Endothelial cell of umbilical vein (primary cell): ENCODE data around the gene BLACAT1. TPM values are rescaled to one million over a fixed set of nuclear protein-coding genes. Genes with fewer than 3 reads are reported as not detected.

Experiments used
- BruUV-seq: library from RNA; stranded (reverse); fragments of 400-500 nt; replicated peaks from 2 replicates; lab custom pipeline; 2021; lab: Mats Ljungman, UMichigan
- CTCF ChIA-PET: fragments of 300-600, 350-600 bp; sonication (Branson Sonifier 250); formaldehyde crosslinking; loops from one replicate; lab custom pipeline; 2021; ENCODE audit warnings: antibody characterized with exemption, inconsistent platforms; lab: Charles Lee
- POLR2A ChIA-PET: fragments of 300-600, 350-600 bp; sonication (Branson Sonifier 250); formaldehyde crosslinking; loops from one replicate; lab custom pipeline; 2021; ENCODE audit warnings: antibody characterized with exemption, inconsistent platforms; lab: Charles Lee
- DNase-seq: peaks from one replicate; pipeline ENCODE4 v3.0.0-alpha.2; 2011; ENCODE audit warnings: low read depth, low spot score
- FAIRE-seq: peaks from 2 replicates; lab custom pipeline; 2011; peaks lifted over from hg19 to GRCh38; lab: Jason Lieb, UNC
- H2AFZ ChIP-seq: 2 replicates; pipeline ENCODE4 v1.6.0; 2012; ENCODE audit warnings: low read depth, low read length, control low read depth, inconsistent platforms
- H3K27ac ChIP-seq: 2 replicates; pipeline ENCODE4 v1.5.1; 2011; ENCODE audit warnings: low read depth, mild to moderate bottlenecking, control low read depth, low read length, moderate library complexity; ENCODE audit not compliant: insufficient read depth
- H3K27me3 ChIP-seq, 2 experiments: 2 replicates each; pipeline versions ENCODE4 v1.6.0 to v1.6.1; 2011; ENCODE audit warnings: low read length in 2 of 2, mixed read lengths in 1 of 2; ENCODE audit not compliant: control insufficient read depth in 2 of 2, insufficient read depth in 2 of 2
- H3K36me3 ChIP-seq, 2 experiments: 2 replicates in 1 of 2; 3 replicates in 1 of 2; pipeline ENCODE4 v1.5.1; 2011; ENCODE audit warnings: low read length in 2 of 2, mild to moderate bottlenecking in 1 of 2, moderate library complexity in 1 of 2; ENCODE audit not compliant: control insufficient read depth in 2 of 2, insufficient read depth in 2 of 2; ENCODE audit errors: extremely low read depth in 1 of 2
- H3K4me1 ChIP-seq: 3 replicates; pipeline ENCODE4 v1.5.1; 2011; ENCODE audit warnings: mild to moderate bottlenecking, low read length; ENCODE audit not compliant: control insufficient read depth, insufficient read depth; ENCODE audit errors: extremely low read depth
- H3K4me2 ChIP-seq: 2 replicates; pipeline ENCODE4 v1.6.1; 2011; ENCODE audit warnings: low read length, control low read depth, mixed read lengths; ENCODE audit not compliant: insufficient read depth
- H3K4me3 ChIP-seq, 3 experiments: fragments of 200-600 bp in 1 of 3; sonication (generic), shearing (Covaris generic) in 1 of 3; replicated peaks in 1 of 3; 2 replicates each; pipeline ENCODE4 v1.5.1; 2011 to 2016; ENCODE audit warnings: control low read depth in 3 of 3, low read length in 3 of 3, mild to moderate bottlenecking in 2 of 3, inconsistent platforms in 1 of 3, low read depth in 1 of 3, moderate library complexity in 1 of 3; ENCODE audit not compliant: insufficient read depth in 1 of 3
- H3K79me2 ChIP-seq: 2 replicates; pipeline ENCODE4 v1.6.0; 2012; ENCODE audit warnings: low read length, inconsistent platforms; ENCODE audit not compliant: control insufficient read depth, insufficient read depth
- H3K9ac ChIP-seq: replicated peaks from 2 replicates; pipeline ENCODE3; 2011; ENCODE audit warnings: low read length, control low read depth; ENCODE audit not compliant: insufficient read depth; ENCODE audit errors: extremely low read depth
- H3K9me1 ChIP-seq: replicated peaks from 3 replicates; pipeline ENCODE4 v1.6.0; 2011; ENCODE audit warnings: mild to moderate bottlenecking, low read length; ENCODE audit not compliant: control insufficient read depth, insufficient read depth; ENCODE audit errors: extremely low read depth
- H3K9me3 ChIP-seq: replicated peaks from 2 replicates; pipeline ENCODE4 v1.5.1; 2012; ENCODE audit warnings: low read length, inconsistent platforms; ENCODE audit not compliant: control insufficient read depth, insufficient read depth
- H4K20me1 ChIP-seq: replicated peaks from 2 replicates; pipeline ENCODE3; 2011; ENCODE audit warnings: mild to moderate bottlenecking, low read length; ENCODE audit not compliant: control insufficient read depth, insufficient read depth; ENCODE audit errors: extremely low read depth
- EZH2 ChIP-seq: IDR thresholded peaks from 2 replicates; pipeline ENCODE4 v1.6.1; 2012; ENCODE audit warnings: borderline replicate concordance, low read depth, mild to moderate bottlenecking, moderate library complexity, low read length, inconsistent platforms; ENCODE audit not compliant: severe bottlenecking
- FOS ChIP-seq: IDR thresholded peaks from 2 replicates; pipeline ENCODE4 v1.6.1; 2011; ENCODE audit warnings: mild to moderate bottlenecking, low read length, moderate library complexity, borderline replicate concordance; ENCODE audit not compliant: insufficient read depth
- GATA2 ChIP-seq: IDR thresholded peaks from 2 replicates; pipeline ENCODE4 v1.7.0; 2011; ENCODE audit warnings: low read depth, mild to moderate bottlenecking, moderate library complexity, mixed read lengths, low read length; ENCODE audit not compliant: insufficient read length, insufficient read depth
- JUN ChIP-seq: IDR thresholded peaks from 2 replicates; pipeline ENCODE4 v1.6.1; 2011; ENCODE audit warnings: borderline replicate concordance, low read depth; ENCODE audit not compliant: insufficient read length, insufficient read depth
- POLR2A ChIP-seq: IDR thresholded peaks from 2 replicates; pipeline ENCODE4 v1.6.1; 2012; ENCODE audit warnings: low read depth, mild to moderate bottlenecking, control low read depth, low read length
- POLR2AphosphoS5 ChIP-seq: IDR thresholded peaks from 2 replicates; pipeline ENCODE4 v1.6.1; 2012; ENCODE audit warnings: low read depth, mild to moderate bottlenecking, control low read depth, low read length, moderate library complexity; ENCODE audit not compliant: insufficient read depth
- dilution Hi-C: fragments of 300-500 bp; cut with MboI; formaldehyde crosslinking; loops from one replicate; pipeline ENCODE4 v1.15.0; 2019; ENCODE audit warnings: low sequenced_read_pairs; ENCODE audit not compliant: extremely low pct_ligation_motif_present
- intact Hi-C: fragments of 100-400 bp; cut with micrococcal nuclease; formaldehyde crosslinking; loops from one replicate; pipeline ENCODE4 v1.10.0; 2022
- polyA plus RNA-seq, 4 experiments: library from polyadenylated mRNA; depleted of rRNA in 3 of 4; stranded (reverse) in 3 of 4; unstranded in 1 of 4; fragments of >200 nt; gene quantifications; 2 replicates each; pipeline versions ENCODE4 v1.2.1 to v1.2.3, GENCODE V29; 2011 to 2012; ENCODE audit warnings: missing spikeins in 1 of 4
- total RNA-seq: library from RNA; stranded (reverse); gene quantifications from 2 replicates; pipeline ENCODE4 v1.2.3, GENCODE V29; 2021

The BLACAT1 gene
- total and polyA plus RNA-seq, 2 donors (not counting 3 experiments of a cell fraction or from before 2014, with no cell fraction given), result not detected

GRCh38 chr1:205456868-205457745 lies 1.3 kb upstream of the BLACAT1 start:
- H3K4me2 ChIP-seq, result no peak overlapping the region

GRCh38 chr1:205456383-205456867 lies 580 bp upstream of the BLACAT1 start:
- H2AFZ ChIP-seq, result no peak overlapping the region

More at GRCh38 chr1:205456868-205457745, 1.3 kb upstream of the BLACAT1 start:
- Histone ChIP-seq H3K9me3 (no peaks in the 10 kb centered on the region), H3K4me1 (no peaks in the 10 kb centered on the region), H4K20me1 (no peaks in the 10 kb centered on the region), H3K9ac (no peak overlapping the region), H3K79me2 (no peaks in the 10 kb centered on the region), H3K27ac (no peak overlapping the region), H3K36me3 (no peaks in the 10 kb centered on the region), H3K27me3 (peaks cover 50 to 53% of the 10 kb centered on the region in 2 experiments), H2AFZ (no peak overlapping the region), H3K9me1 (no peaks in the 10 kb centered on the region), H3K4me3 (no peak overlapping the region)
- DNase-seq, result no peak
- dilution Hi-C loops (no loop called here), intact Hi-C loops (no loop called here)
- TF ChIP-seq POLR2A, result no peak
- peak; percentile 18 for TF ChIP-seq EZH2
- no peak for TF ChIP-seq JUN
- no peak for TF ChIP-seq GATA2
- TF ChIP-seq POLR2AphosphoS5, result no peak
- no peak for FAIRE-seq
- POLR2A ChIA-PET, result no interaction called here
- CTCF ChIA-PET, result interaction anchor here (1.0 to 1.6 kb wide), 4 partner anchors 10 to 395 kb away, joined by 3 to 4 read pairs (median 3); no protein-coding TSS in a partner anchor
- no TSS peak for BruUV-seq

More at GRCh38 chr1:205456383-205456867, 580 bp upstream of the BLACAT1 start:
- Histone ChIP-seq H3K9ac (no peak overlapping the region), H3K4me3 (no peak overlapping the region), H3K79me2 (no peaks in the 10 kb centered on the region), H4K20me1 (no peaks in the 10 kb centered on the region), H3K27ac (no peak overlapping the region), H3K27me3 (peaks cover 54 to 55% of the 10 kb centered on the region in 2 experiments), H3K4me2 (no peak overlapping the region), H3K9me3 (no peaks in the 10 kb centered on the region), H3K36me3 (no peaks in the 10 kb centered on the region), H3K9me1 (no peaks in the 10 kb centered on the region), H3K4me1 (no peaks in the 10 kb centered on the region)
- FAIRE-seq (no peak), DNase-seq (no peak)
- intact Hi-C loops (no loop called here), dilution Hi-C loops (no loop called here)
- TF ChIP-seq JUN (no peak), FOS (no peak), EZH2 (peak; percentile 90)
- ChIA-PET POLR2A (no interaction called here), CTCF (interaction anchor here (1.0 kb wide), 1 partner anchor 395 kb away, joined by 3 read pairs; no protein-coding TSS in a partner anchor)
- BruUV-seq, result no TSS peak
